B cell (primary cell): ENCODE data around the gene SH2D3C. TPM values are rescaled to one million over a fixed set of nuclear protein-coding genes. Genes with fewer than 3 reads are reported as not detected.

ENCODE experiments used
- ATAC-seq: fragments of 200-7000 bp; cut with Tn5 transposase; one replicate; pipeline ENCODE4 v1.10.0; 2021; ENCODE audit warnings: low read depth, mild to moderate bottlenecking, moderate number of reproducible peaks, moderate library complexity
- CTCF ChIA-PET: fragments of 350-600 bp; sonication (Branson Sonifier 250); formaldehyde crosslinking; loops from one replicate; lab custom pipeline; 2021; ENCODE audit warnings: antibody characterized with exemption, inconsistent platforms; lab: Charles Lee
- POLR2A ChIA-PET: fragments of 350-600 bp; sonication (Branson Sonifier 250); formaldehyde crosslinking; loops from one replicate; lab custom pipeline; 2021; ENCODE audit warnings: antibody characterized with exemption; lab: Charles Lee
- DNase-seq: peaks from one replicate; pipeline ENCODE4 v3.0.0; 2013
- H2AFZ ChIP-seq: 2 replicates; pipeline ENCODE4 v1.6.1; 2012; ENCODE audit warnings: mild to moderate bottlenecking, low read depth, low read length; ENCODE audit not compliant: insufficient read depth, poor library complexity, severe bottlenecking
- H3K27ac ChIP-seq, 2 donors: 1 replicate in 1 of 2; 2 replicates in 1 of 2; pipeline ENCODE4 v1.5.1; 2012 to 2013; ENCODE audit warnings: low read length in 2 of 2, mild to moderate bottlenecking in 2 of 2, moderate library complexity in 1 of 2
- H3K27me3 ChIP-seq, 4 experiments: fragments of 200-600 bp in 1 of 4; sonication (generic) in 1 of 4; replicated peaks in 1 of 4; 1 replicate in 2 of 4; 2 replicates in 2 of 4; pipeline versions ENCODE4 v1.6.1 to v1.7.0; 2013 to 2016; ENCODE audit warnings: low read length in 3 of 4, mild to moderate bottlenecking in 2 of 4, mixed read lengths in 1 of 4, moderate library complexity in 1 of 4; ENCODE audit not compliant: insufficient read depth in 4 of 4, control insufficient read depth in 3 of 4; ENCODE audit errors: control extremely low read depth in 1 of 4
- H3K36me3 ChIP-seq, 2 experiments: replicated peaks in 1 of 2; 1 replicate in 1 of 2; 2 replicates in 1 of 2; pipeline versions ENCODE4 v1.6.1 to v1.7.1; 2013; ENCODE audit warnings: low read length in 1 of 2; ENCODE audit not compliant: insufficient read depth in 2 of 2, control insufficient read depth in 1 of 2; ENCODE audit errors: control extremely low read depth in 1 of 2, extremely low read depth in 1 of 2
- H3K4me1 ChIP-seq, 2 donors: fragments of 200-600 bp in 1 of 2; sonication (generic) in 1 of 2; 1 replicate in 1 of 2; 2 replicates in 1 of 2; pipeline versions ENCODE4 v1.5.1 to v1.6.1; 2013 to 2017; ENCODE audit warnings: low read length in 2 of 2; ENCODE audit not compliant: control insufficient read depth in 2 of 2, insufficient read depth in 2 of 2
- H3K4me2 ChIP-seq: replicated peaks from 2 replicates; pipeline ENCODE3; 2012; ENCODE audit warnings: mild to moderate bottlenecking, low read depth, low read length; ENCODE audit not compliant: poor library complexity, severe bottlenecking
- H3K4me3 ChIP-seq, 5 experiments: fragments of 200-600 bp in 1 of 5; sonication (generic) in 1 of 5; 1 replicate in 3 of 5; 2 replicates in 2 of 5; pipeline versions ENCODE4 v1.5.1 to v1.7.0; 2011 to 2016; ENCODE audit warnings: low read length in 4 of 5, mild to moderate bottlenecking in 4 of 5, low read depth in 2 of 5, control low read depth in 1 of 5, moderate library complexity in 1 of 5; ENCODE audit not compliant: insufficient read depth in 1 of 5; ENCODE audit errors: control extremely low read depth in 1 of 5, extremely low read depth in 1 of 5
- H3K79me2 ChIP-seq: fragments of 200-600 bp; sonication (generic); one replicate; pipeline ENCODE4 v1.6.0; 2016; ENCODE audit warnings: low read length; ENCODE audit not compliant: control insufficient read depth, insufficient read depth
- H3K9ac ChIP-seq: fragments of 200-600 bp; sonication (generic); 2 replicates; pipeline ENCODE4 v1.6.1; 2017; ENCODE audit warnings: mild to moderate bottlenecking, low read length, moderate library complexity
- H3K9me3 ChIP-seq, 3 donors: one replicate each; pipeline versions ENCODE4 v1.6.1 to v1.7.1; 2013; ENCODE audit warnings: low read length in 2 of 3; ENCODE audit not compliant: control insufficient read depth in 2 of 3, insufficient read depth in 1 of 3; ENCODE audit errors: control extremely low read depth in 1 of 3
- H4K20me1 ChIP-seq: 2 replicates; pipeline ENCODE4 v1.6.0; 2012; ENCODE audit warnings: mild to moderate bottlenecking, low read length; ENCODE audit not compliant: insufficient read depth, control insufficient read depth, poor library complexity, severe bottlenecking
- H3K27ac Mint-ChIP-seq: one replicate; pipeline ENCODE4 v1.8.0; 2021; ENCODE audit warnings: mixed read lengths
- H3K27me3 Mint-ChIP-seq: one replicate; pipeline ENCODE4 v1.8.0; 2021; ENCODE audit warnings: mixed read lengths
- H3K4me1 Mint-ChIP-seq: one replicate; pipeline ENCODE4 v1.8.0; 2021; ENCODE audit warnings: mixed read lengths
- H3K4me3 Mint-ChIP-seq: one replicate; pipeline ENCODE4 v1.8.0; 2021; ENCODE audit warnings: mixed read lengths
- H3K9me3 Mint-ChIP-seq: one replicate; pipeline ENCODE4 v1.8.0; 2022; ENCODE audit warnings: mixed read lengths; ENCODE audit not compliant: insufficient read depth
- EZH2 ChIP-seq: IDR thresholded peaks from 2 replicates; pipeline ENCODE4 v1.6.1; 2012; ENCODE audit warnings: borderline replicate concordance, low read depth, mild to moderate bottlenecking, moderate library complexity, low read length; ENCODE audit not compliant: insufficient read depth, poor library complexity, severe bottlenecking
- WGBS: methylation state at CpG from one replicate; pipeline ENCODE4 v1.1.5; 2013; ENCODE audit warnings: missing lambda C conversion rate; ENCODE audit not compliant: insufficient coverage; 5-methylcytosine and 5-hydroxymethylcytosine counted together
- intact Hi-C: fragments of 100-400 bp; cut with micrococcal nuclease; formaldehyde crosslinking; loops from one replicate; pipeline ENCODE4 v1.10.0; 2022
- polyA plus RNA-seq: library from polyadenylated mRNA; depleted of rRNA; stranded (reverse); fragments of >200 nt; gene quantifications from 2 replicates; pipeline ENCODE4 v1.2.3, GENCODE V29; 2012
- total RNA-seq, 2 donors: library from RNA; stranded (reverse); fragments of 120-200 nt in 1 of 2; gene quantifications; 1 replicate in 1 of 2; 2 replicates in 1 of 2; pipeline versions ENCODE4 v1.2.3 to v1.2.4, GENCODE V29; 2013 to 2022
- TF ChIP-seq, protein P1 (sequence below): fragments of 200-600 bp; IDR thresholded peaks from one replicate; pipeline ENCODE4 v1.8.0; 2022; ENCODE audit warnings: antibody characterized with exemption, mild to moderate bottlenecking

The SH2D3C gene
- total and polyA plus RNA-seq, 2 donors (not counting 1 experiment from before 2014, with no cell fraction given), result 66.3 to 85.5 TPM

DNA sequence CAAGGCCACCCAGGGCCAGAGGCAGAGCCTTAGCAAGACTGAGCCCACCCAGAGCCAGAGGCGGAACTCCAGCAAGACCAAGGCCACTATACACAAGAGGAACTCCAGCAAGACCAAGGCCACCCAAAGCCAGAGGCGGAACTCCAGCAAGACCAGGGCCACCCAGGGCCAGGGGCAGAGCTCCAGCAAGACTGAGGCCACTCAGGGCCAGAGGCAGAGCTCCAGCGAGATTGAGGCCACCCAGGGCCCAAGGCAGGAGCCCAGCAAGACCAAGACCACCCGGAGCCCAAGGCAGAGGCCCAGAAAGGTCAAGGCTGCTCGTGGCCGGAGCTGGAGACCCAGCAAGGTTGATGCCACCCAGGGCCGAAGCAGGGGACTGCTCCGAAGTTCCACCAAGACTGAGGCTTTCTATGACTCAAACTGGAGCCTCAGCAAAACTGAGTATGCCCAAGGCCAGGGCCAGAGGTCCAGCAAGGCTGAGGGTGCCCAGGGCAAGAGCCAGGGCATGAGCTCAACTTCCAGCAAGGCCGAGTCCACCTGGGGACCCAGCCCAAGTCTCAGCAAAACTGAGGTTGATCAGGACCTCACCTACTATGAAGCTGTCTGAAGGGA, 47.6 kb downstream of the SH2D3C start:
- Mint-ChIP-seq H3K27me3 (no peaks in the 10 kb centered on the region), H3K9me3 (no peaks in the 10 kb centered on the region), H3K4me3 (no peak overlapping the region), H3K27ac (no peak overlapping the region), H3K4me1 (peaks cover 16% of the 10 kb centered on the region)
- H3K79me2 ChIP-seq, result no peaks in the 10 kb centered on the region
- H3K4me1 ChIP-seq, result peaks cover 11 to 16% of the 10 kb centered on the region in 2 donors
- H3K36me3 ChIP-seq, result peaks cover 0 to 10% of the 10 kb centered on the region in 2 experiments
- ChIA-PET CTCF (interaction anchor here (0.7 to 2.0 kb wide), 3 partner anchors 139 to 227 kb away, joined by 3 to 9 read pairs (median 5); no protein-coding TSS in a partner anchor), POLR2A (no interaction called here)
- DNase-seq (no peak), ATAC-seq (no peak)
- H2AFZ ChIP-seq, result no peak overlapping the region
- peaks cover 5% of the 10 kb centered on the region for H4K20me1 ChIP-seq
- 93% methylated on average over 9 of the region's 9 CpGs for WGBS
- TF ChIP-seq EZH2, result no peak
- no peak overlapping the region for H3K4me3 ChIP-seq
- H3K9ac ChIP-seq, result no peak overlapping the region
- H3K27ac ChIP-seq, result no peak overlapping the region
- intact Hi-C loops, result no loop called here
- H3K4me2 ChIP-seq, result no peak overlapping the region
- H3K9me3 ChIP-seq, result no peaks in the 10 kb centered on the region
- H3K27me3 ChIP-seq, result no peaks in the 10 kb centered on the region

DNA sequence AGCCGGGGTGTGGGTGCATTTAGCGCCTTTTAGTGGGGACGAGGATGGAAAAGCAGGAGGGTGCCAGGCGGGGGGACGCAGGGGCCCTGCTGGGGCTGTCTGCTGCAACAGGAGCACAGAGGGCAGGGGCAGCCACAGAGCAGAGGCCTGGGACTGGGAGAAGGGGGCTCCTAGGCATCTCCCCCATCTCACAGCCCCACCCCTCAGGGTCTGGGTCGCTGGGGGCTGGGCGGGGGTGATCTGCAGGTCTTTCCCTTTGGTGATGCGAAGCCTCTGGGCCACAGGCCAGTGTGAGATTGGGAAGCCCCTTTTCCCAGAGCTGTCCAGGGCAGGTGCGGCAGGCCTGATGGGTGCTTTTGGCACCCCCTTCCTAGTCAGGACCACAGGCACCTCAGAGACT, 48.2 kb downstream of the SH2D3C start:
- Histone ChIP-seq H3K9me3 (no peaks in the 10 kb centered on the region), H3K27me3 (no peaks in the 10 kb centered on the region), H3K36me3 (peaks cover 0 to 10% of the 10 kb centered on the region in 2 experiments), H2AFZ (no peak overlapping the region), H3K4me2 (no peak overlapping the region), H3K4me1 (peaks cover 6 to 9% of the 10 kb centered on the region in 2 donors), H4K20me1 (peaks cover 5% of the 10 kb centered on the region), H3K79me2 (no peaks in the 10 kb centered on the region), H3K9ac (no peak overlapping the region), H3K27ac (no peak overlapping the region), H3K4me3 (no peak overlapping the region)
- no peak overlapping the region for H3K4me3 Mint-ChIP-seq
- H3K27ac Mint-ChIP-seq, result no peak overlapping the region
- H3K27me3 Mint-ChIP-seq, result no peaks in the 10 kb centered on the region
- ChIA-PET POLR2A (no interaction called here), CTCF (interaction anchor here (2.0 kb wide), 1 partner anchor 226 kb away, joined by 9 read pairs; no protein-coding TSS in a partner anchor)
- DNase-seq (no peak), ATAC-seq (no peak)
- intact Hi-C loops, result no loop called here
- WGBS, result 94% methylated on average over 8 of the region's 9 CpGs
- peaks cover 12% of the 10 kb centered on the region for H3K4me1 Mint-ChIP-seq
- H3K9me3 Mint-ChIP-seq, result no peaks in the 10 kb centered on the region
- TF ChIP-seq, protein P1, sequence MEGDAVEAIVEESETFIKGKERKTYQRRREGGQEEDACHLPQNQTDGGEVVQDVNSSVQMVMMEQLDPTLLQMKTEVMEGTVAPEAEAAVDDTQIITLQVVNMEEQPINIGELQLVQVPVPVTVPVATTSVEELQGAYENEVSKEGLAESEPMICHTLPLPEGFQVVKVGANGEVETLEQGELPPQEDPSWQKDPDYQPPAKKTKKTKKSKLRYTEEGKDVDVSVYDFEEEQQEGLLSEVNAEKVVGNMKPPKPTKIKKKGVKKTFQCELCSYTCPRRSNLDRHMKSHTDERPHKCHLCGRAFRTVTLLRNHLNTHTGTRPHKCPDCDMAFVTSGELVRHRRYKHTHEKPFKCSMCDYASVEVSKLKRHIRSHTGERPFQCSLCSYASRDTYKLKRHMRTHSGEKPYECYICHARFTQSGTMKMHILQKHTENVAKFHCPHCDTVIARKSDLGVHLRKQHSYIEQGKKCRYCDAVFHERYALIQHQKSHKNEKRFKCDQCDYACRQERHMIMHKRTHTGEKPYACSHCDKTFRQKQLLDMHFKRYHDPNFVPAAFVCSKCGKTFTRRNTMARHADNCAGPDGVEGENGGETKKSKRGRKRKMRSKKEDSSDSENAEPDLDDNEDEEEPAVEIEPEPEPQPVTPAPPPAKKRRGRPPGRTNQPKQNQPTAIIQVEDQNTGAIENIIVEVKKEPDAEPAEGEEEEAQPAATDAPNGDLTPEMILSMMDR, result no peak
- TF ChIP-seq EZH2, result no peak
